T-cell (primary cell): ENCODE data around the gene HSPA9. TPM values are rescaled to one million over a fixed set of nuclear protein-coding genes. Genes with fewer than 3 reads are reported as not detected.

Experiments used
- ATAC-seq, 4 experiments: fragments of 200-7000 bp in 3 of 4; fragments of 150-1000 bp in 1 of 4; cut with Tn5 transposase; replicated peaks in 1 of 4; 1 replicate in 3 of 4; 2 replicates in 1 of 4; pipeline ENCODE4 v1.10.0; 2021; ENCODE audit warnings: moderate library complexity in 3 of 4, mild to moderate bottlenecking in 2 of 4, moderate number of reproducible peaks in 1 of 4
- CTCF ChIA-PET, 2 donors: fragments of 300-600 bp; sonication (Branson Sonifier 250); formaldehyde crosslinking; loops; one replicate each; lab custom pipeline; 2022; ENCODE audit warnings: antibody characterized with exemption in 2 of 2; lab: Charles Lee
- POLR2A ChIA-PET, 2 donors: fragments of 300-600 bp; sonication (Branson Sonifier 250); formaldehyde crosslinking; loops; one replicate each; lab custom pipeline; 2022; ENCODE audit warnings: antibody characterized with exemption in 2 of 2; lab: Charles Lee
- DNase-seq, 35 experiments: peaks; one replicate each; pipeline versions ENCODE4 v3.0.0 to v3.0.0-alpha.2; 2013 to 2023
- H3K27ac ChIP-seq: one replicate; pipeline ENCODE4 v1.5.1; 2013; ENCODE audit warnings: low read length
- H3K27me3 ChIP-seq, 2 experiments: replicated peaks in 1 of 2; 1 replicate in 1 of 2; 2 replicates in 1 of 2; pipeline versions ENCODE4 v1.6.1 to v1.7.0; 2013; ENCODE audit warnings: low read length in 1 of 2, mixed read lengths in 1 of 2; ENCODE audit not compliant: control insufficient read depth in 2 of 2, insufficient read depth in 2 of 2; ENCODE audit errors: extremely low read depth in 1 of 2
- H3K36me3 ChIP-seq, 2 donors: 1 replicate in 1 of 2; 2 replicates in 1 of 2; pipeline versions ENCODE4 v1.6.1 to v1.7.0; 2013; ENCODE audit warnings: low read length in 1 of 2; ENCODE audit not compliant: control insufficient read depth in 2 of 2, insufficient read depth in 1 of 2; ENCODE audit errors: extremely low read depth in 1 of 2
- H3K4me1 ChIP-seq, 2 experiments: 1 replicate in 1 of 2; 2 replicates in 1 of 2; pipeline versions ENCODE4 v1.6.1 to v1.7.0; 2013; ENCODE audit warnings: low read length in 2 of 2, mixed read lengths in 1 of 2; ENCODE audit not compliant: insufficient read depth in 2 of 2, control insufficient read depth in 1 of 2; ENCODE audit errors: extremely low read depth in 1 of 2
- H3K4me3 ChIP-seq, 2 donors: 1 replicate in 1 of 2; 2 replicates in 1 of 2; pipeline versions ENCODE4 v1.5.1 to v1.7.0; 2013; ENCODE audit warnings: mild to moderate bottlenecking in 2 of 2, low read length in 1 of 2, moderate library complexity in 1 of 2; ENCODE audit not compliant: control insufficient read depth in 1 of 2; ENCODE audit errors: extremely low read depth in 1 of 2
- H3K9me3 ChIP-seq: 2 replicates; pipeline ENCODE4 v1.7.0; 2013
- H3K27ac Mint-ChIP-seq, 2 donors: one replicate each; pipeline ENCODE4 v1.8.0; 2020 to 2021; ENCODE audit warnings: mild to moderate bottlenecking in 2 of 2, mixed read lengths in 2 of 2
- H3K27me3 Mint-ChIP-seq, 2 donors: one replicate each; pipeline ENCODE4 v1.8.0; 2021 to 2022; ENCODE audit warnings: mixed read lengths in 2 of 2
- H3K36me3 Mint-ChIP-seq: one replicate; pipeline ENCODE4 v1.8.0; 2021; ENCODE audit warnings: mixed read lengths
- H3K4me1 Mint-ChIP-seq, 3 donors: one replicate each; pipeline ENCODE4 v1.8.0; 2020 to 2022; ENCODE audit warnings: mixed read lengths in 3 of 3, mild to moderate bottlenecking in 1 of 3
- H3K4me3 Mint-ChIP-seq, 3 donors: one replicate each; pipeline ENCODE4 v1.8.0; 2020 to 2022; ENCODE audit warnings: mild to moderate bottlenecking in 3 of 3, mixed read lengths in 3 of 3, moderate library complexity in 3 of 3
- H3K9me3 Mint-ChIP-seq, 3 donors: one replicate each; pipeline ENCODE4 v1.8.0; 2020 to 2022; ENCODE audit warnings: mixed read lengths in 3 of 3
- WGBS: methylation state at CpG from one replicate; pipeline ENCODE4 v1.1.5; 2013; ENCODE audit warnings: missing lambda C conversion rate; ENCODE audit not compliant: insufficient coverage; 5-methylcytosine and 5-hydroxymethylcytosine counted together
- total RNA-seq, 35 experiments: library from RNA in 6 of 35; stranded (reverse) in 6 of 35; fragments of 120-200 nt in 1 of 35; gene quantifications; one replicate each; pipeline versions ENCODE4 v1.2.1 to v1.2.4 and lab custom pipeline; 2013 to 2026

Gene HSPA9
- total RNA-seq, 5 donors from 2014 or later (not counting 1 experiment from before 2014, with no cell fraction given), result 148 to 299 (median 162) TPM

DNA sequence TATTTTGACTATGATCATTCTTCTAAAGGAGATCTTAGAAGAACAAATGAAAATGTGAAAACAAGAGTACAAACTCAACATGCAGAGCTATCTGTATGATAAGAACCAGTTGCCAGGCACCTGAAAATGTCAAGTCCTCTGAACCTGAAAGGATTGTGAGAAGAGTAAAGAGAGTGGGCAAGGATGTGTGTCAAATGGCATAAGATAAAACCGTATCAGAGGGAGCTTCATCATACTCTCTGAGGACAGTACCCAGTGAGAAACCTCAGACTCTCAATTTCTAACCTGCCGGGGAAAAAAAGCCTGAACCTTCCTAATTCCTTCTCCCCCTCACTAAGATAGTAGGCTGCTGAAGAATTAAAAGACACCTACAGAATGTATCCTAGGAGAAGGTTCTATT, 39.0 kb downstream of the HSPA9 start:
- no peaks in the 10 kb centered on the region for H3K27me3 Mint-ChIP-seq
- DNase-seq, result no peak
- no peak overlapping the region for H3K27ac Mint-ChIP-seq
- peaks cover 70 to 77% (median 71%) of the 10 kb centered on the region in 3 donors for H3K4me1 Mint-ChIP-seq
- POLR2A ChIA-PET, result no interaction called here
- peak in 1 of 4 experiments; percentile 19 for ATAC-seq
- Histone ChIP-seq H3K4me1 (peaks cover 5 to 20% of the 10 kb centered on the region in 2 experiments), H3K9me3 (no peaks in the 10 kb centered on the region), H3K27ac (no peak overlapping the region), H3K36me3 (peaks cover 4 to 26% of the 10 kb centered on the region in 2 donors), H3K27me3 (no peaks in the 10 kb centered on the region), H3K4me3 (no peak overlapping the region)
- no CpG with 5 or more reads among the region's 2 CpGs for WGBS
- H3K36me3 Mint-ChIP-seq, result peaks cover 19% of the 10 kb centered on the region
- H3K9me3 Mint-ChIP-seq, result no peaks in the 10 kb centered on the region
- CTCF ChIA-PET, result interaction anchor here in 1 of 2 donors (0.7 kb wide), 1 partner anchor 11 kb away, joined by 3 read pairs; no protein-coding TSS in a partner anchor
- H3K4me3 Mint-ChIP-seq, result no peak overlapping the region

DNA sequence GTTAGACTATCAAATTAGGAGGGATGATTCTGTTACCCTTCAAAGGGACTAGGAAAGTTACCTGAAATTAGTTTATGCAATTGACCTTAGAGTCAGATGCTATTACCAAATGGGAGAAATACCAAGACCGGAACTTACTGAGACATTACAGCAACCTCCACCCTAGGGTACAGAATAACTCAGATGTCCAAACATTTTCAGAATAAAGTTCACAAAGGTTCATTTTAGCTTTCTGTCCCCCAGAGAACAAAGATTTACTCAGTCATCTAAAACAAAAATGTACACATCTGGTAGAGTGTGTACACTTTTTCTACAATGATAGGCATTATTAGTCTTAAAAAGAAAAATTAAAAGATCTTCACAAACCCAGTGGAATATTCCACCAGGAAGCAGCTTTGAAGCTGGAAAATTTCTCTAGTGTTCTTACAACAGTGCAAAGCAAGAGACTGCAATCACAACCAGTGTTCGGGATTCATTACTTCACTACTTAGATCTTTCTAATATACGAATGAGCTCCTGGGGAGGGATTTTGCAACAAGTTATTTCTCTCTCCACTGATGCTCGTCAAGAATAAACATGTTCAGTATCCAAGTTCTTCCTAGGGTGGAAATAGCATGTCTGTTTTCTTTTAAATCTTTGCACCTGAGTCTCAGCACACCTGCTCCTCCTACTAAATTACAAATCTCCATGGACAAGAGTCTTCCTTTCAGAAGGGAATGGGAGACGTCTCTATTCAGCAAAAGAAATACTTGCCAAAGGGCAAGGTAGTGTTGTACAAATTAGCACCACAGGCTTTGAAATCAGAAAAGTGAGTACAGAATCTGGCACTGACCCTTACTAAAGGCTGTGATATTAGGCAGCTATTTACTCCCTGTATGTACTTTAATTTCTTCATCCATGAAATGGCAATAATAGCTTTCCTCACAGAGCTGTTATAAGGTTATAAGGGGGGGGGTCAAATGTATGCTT, 40.9 kb downstream of the HSPA9 start:
- Histone ChIP-seq H3K4me1 (peaks cover 6 to 13% of the 10 kb centered on the region in 2 experiments), H3K27me3 (no peaks in the 10 kb centered on the region), H3K36me3 (peaks cover 4 to 20% of the 10 kb centered on the region in 2 donors), H3K4me3 (no peak overlapping the region), H3K27ac (no peak overlapping the region), H3K9me3 (no peaks in the 10 kb centered on the region)
- Mint-ChIP-seq H3K4me3 (no peak overlapping the region), H3K27me3 (no peaks in the 10 kb centered on the region), H3K36me3 (peaks cover 25% of the 10 kb centered on the region), H3K9me3 (no peaks in the 10 kb centered on the region), H3K4me1 (peaks cover 68 to 73% (median 69%) of the 10 kb centered on the region in 3 donors), H3K27ac (peak overlapping the region in 1 of 2 donors; percentile 29)
- WGBS, result no CpG with 5 or more reads among the region's 5 CpGs
- POLR2A ChIA-PET, result interaction anchor here (0.5 to 1.9 kb wide), 8 partner anchors 8 to 67 kb away, joined by 3 to 11 read pairs (median 4); partner anchors contain the start of gene ETF1 (in 1 of the 2)
- DNase-seq (no peak), ATAC-seq (no peak)
- CTCF ChIA-PET, result interaction anchor here in 1 of 2 donors (0.6 to 1.0 kb wide), 2 partner anchors 8 to 17 kb away, joined by 4 to 7 read pairs; no protein-coding TSS in a partner anchor

DNA sequence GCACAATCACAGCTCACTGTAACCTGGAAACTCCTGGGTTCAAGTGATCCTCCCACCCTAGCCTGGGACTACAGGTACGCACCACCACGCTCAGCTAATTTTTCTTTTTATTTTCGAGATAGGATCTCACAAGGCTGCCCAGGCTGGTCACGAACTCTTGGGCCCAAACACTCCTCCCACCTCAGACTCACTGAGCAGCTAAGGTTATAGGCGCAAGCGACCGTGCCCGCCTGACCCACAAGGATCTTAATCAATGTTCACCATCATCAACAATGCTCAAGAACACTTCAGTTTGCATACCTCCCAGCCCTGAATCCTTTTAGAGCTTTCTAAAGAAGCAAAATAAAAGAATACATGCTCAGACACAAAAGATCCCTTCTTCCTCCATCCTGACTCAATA, 45.4 kb downstream of the HSPA9 start:
- POLR2A ChIA-PET, result interaction anchor here (0.6 to 1.2 kb wide), 3 partner anchors 12 to 663 kb away, joined by 3 to 5 read pairs (median 4); no protein-coding TSS in a partner anchor
- peaks cover 50 to 66% (median 61%) of the 10 kb centered on the region in 3 donors for H3K4me1 Mint-ChIP-seq

DNA sequence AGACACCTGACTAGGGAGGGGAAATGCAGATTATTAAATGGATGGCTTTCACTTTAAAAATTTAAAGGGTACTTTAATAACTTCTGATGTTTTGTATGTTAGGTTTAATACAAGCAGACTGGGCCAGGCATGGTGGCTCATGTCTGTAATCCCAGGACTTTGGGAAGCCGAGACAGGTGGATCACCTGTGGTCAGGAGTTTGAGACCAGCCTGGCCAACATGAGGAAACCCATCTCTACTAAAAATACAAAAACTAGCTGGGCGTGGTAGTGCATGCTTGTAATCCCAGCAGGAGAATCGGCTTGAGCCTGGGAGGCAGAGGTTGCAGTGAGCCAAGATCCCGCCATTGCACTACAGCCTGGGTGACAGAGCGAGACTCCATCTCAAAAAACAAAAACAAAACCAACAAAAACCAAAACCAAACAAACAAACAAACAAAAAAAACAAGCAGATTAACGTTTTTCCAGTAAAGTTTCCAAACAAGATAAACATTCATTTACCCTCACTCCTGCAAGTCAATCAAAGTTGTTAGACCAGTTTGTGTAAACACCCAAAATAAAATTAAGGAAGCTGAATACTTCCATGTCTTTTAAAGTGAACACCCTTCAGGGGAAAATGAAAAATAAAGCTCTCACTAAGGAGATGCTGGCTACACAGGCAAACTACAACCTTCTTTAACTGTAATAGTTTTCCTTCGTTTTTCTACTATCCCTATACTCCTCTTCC, 46.3 kb downstream of the HSPA9 start:
- H3K9me3 Mint-ChIP-seq, result no peaks in the 10 kb centered on the region
- no peak overlapping the region for H3K4me3 Mint-ChIP-seq
- H3K27me3 ChIP-seq, result no peaks in the 10 kb centered on the region
- H3K27ac ChIP-seq, result no peak overlapping the region
- peaks cover 44 to 59% (median 52%) of the 10 kb centered on the region in 3 donors for H3K4me1 Mint-ChIP-seq
- no peaks in the 10 kb centered on the region for H3K27me3 Mint-ChIP-seq
- CTCF ChIA-PET, result no interaction called here
- H3K27ac Mint-ChIP-seq, result peak overlapping the region in 1 of 2 donors; percentile 23
- H3K36me3 Mint-ChIP-seq, result peaks cover 26% of the 10 kb centered on the region
- no peaks in the 10 kb centered on the region for H3K9me3 ChIP-seq
- no peak overlapping the region for H3K4me3 ChIP-seq
- DNase-seq (no peak), ATAC-seq (no peak)
- POLR2A ChIA-PET, result interaction anchor here (0.6 to 1.2 kb wide), 3 partner anchors 13 to 19 kb away, joined by 3 to 5 read pairs (median 3); no protein-coding TSS in a partner anchor
- 100% methylated on average over 2 of the region's 7 CpGs for WGBS
- peaks cover 0 to 8% of the 10 kb centered on the region in 2 experiments for H3K4me1 ChIP-seq
- H3K36me3 ChIP-seq, result peaks cover 0 to 11% of the 10 kb centered on the region in 2 donors

More for the DNA sequence above, 45.4 kb downstream of the HSPA9 start:
- Histone ChIP-seq H3K4me1 (peaks cover 0 to 8% of the 10 kb centered on the region in 2 experiments), H3K27me3 (no peaks in the 10 kb centered on the region), H3K36me3 (peaks cover 0 to 17% of the 10 kb centered on the region in 2 donors), H3K4me3 (no peak overlapping the region), H3K27ac (no peak overlapping the region), H3K9me3 (no peaks in the 10 kb centered on the region)
- Mint-ChIP-seq H3K9me3 (no peaks in the 10 kb centered on the region), H3K27me3 (no peaks in the 10 kb centered on the region), H3K27ac (no peak overlapping the region), H3K36me3 (peaks cover 29% of the 10 kb centered on the region), H3K4me3 (no peak overlapping the region)
- DNase-seq (no peak), ATAC-seq (no peak)
- 99% methylated on average over 8 of the region's 8 CpGs for WGBS
- CTCF ChIA-PET, result no interaction called here

DNA sequence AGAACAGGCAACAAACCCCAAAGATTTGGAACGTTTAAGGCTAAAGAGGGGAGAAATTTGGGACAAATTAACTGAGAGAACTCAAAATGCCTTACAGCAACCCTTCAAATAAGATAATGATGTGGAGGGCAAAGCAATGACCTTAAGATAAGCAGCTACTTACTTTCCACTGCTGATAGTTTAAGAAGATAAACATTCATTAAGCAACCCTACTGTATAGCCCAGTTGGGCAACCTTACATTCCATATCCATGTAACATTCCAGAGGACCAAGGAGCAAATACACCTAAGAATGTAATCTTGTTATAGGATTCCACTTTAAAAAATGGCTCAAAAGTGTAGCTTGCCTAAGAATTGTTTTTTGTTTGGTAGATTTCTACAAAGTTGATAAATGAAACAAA, 47.0 kb downstream of the HSPA9 start:
- peaks cover 0 to 8% of the 10 kb centered on the region in 2 experiments for H3K4me1 ChIP-seq
- POLR2A ChIA-PET, result interaction anchor here (0.6 to 0.7 kb wide), 4 partner anchors 13 to 548 kb away, joined by 3 to 4 read pairs (median 4); no protein-coding TSS in a partner anchor
- WGBS, result no CpG with 5 or more reads among the region's 1 CpG
- ATAC-seq (no peak), DNase-seq (no peak)
- H3K9me3 ChIP-seq, result no peaks in the 10 kb centered on the region
- peaks cover 0 to 5% of the 10 kb centered on the region in 2 donors for H3K36me3 ChIP-seq
- no peaks in the 10 kb centered on the region for H3K27me3 ChIP-seq
- CTCF ChIA-PET, result interaction anchor here in 1 of 2 donors (0.6 kb wide), 1 partner anchor 20 kb away, joined by 3 read pairs; no protein-coding TSS in a partner anchor
- H3K4me1 Mint-ChIP-seq, result peaks cover 42 to 56% (median 52%) of the 10 kb centered on the region in 3 donors
- H3K4me3 ChIP-seq, result no peak overlapping the region
- no peak overlapping the region for H3K27ac Mint-ChIP-seq
- H3K9me3 Mint-ChIP-seq, result no peaks in the 10 kb centered on the region
- H3K36me3 Mint-ChIP-seq, result peaks cover 22% of the 10 kb centered on the region
- no peak overlapping the region for H3K27ac ChIP-seq
- H3K27me3 Mint-ChIP-seq, result no peaks in the 10 kb centered on the region
- no peak overlapping the region for H3K4me3 Mint-ChIP-seq
